ENCODE results near the gene CNIH1. TPM values are rescaled to one million over a fixed set of nuclear protein-coding genes. Genes with fewer than 3 reads are reported as not detected.
A peak's percentile ranks its signal among the peaks of the same experiment; 100 is the strongest.

CNIH1 gene
- total RNA-seq, 1 experiment from 2014 or later: 149 TPM

DNA sequence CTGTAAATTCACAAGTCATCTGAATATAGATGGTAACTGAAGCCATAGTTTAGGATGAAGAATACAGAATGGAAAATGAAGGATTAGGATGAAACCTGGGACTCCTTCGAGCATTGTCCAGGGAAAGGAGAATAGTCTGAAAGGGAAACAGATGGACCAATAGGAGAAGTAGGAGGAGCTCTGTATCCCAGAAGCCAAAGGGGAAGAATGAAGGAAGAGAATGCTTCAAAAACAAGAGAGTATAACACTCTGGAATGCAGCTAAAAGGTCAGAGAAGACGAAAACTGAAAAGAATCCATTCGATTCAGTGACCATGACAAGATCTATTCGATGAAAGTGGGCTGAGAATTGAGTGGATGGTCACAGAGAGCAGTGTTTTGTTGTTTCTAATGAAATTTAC lies 46.6 kb upstream of the CNIH1 start:
- Histone ChIP-seq H3K79me2 (ENCODE audit: insufficient read depth, low read length) (peaks cover 58% of the 10 kb centered on the region), H3K4me3 (replicated peaks in 1 of 2; ENCODE audit: low read depth in 1 of 2, low read length in 2 of 2) (peak overlapping the region; percentile 87 to 94), H3K27me3 (ENCODE audit: insufficient read depth, low read length) (no peaks in the 10 kb centered on the region), H4K20me1 (ENCODE audit: insufficient read depth) (0 out of 2 replicates have a peak, but pooled peaks cover 4% of the 10 kb centered on the region), H3K9ac (ENCODE audit: low read length) (peak overlapping the region; percentile 81), H3K4me1 (ENCODE audit: control insufficient read depth in 1 of 2, insufficient read depth in 2 of 2, low read length in 2 of 2) (peaks cover 16 to 28% of the 10 kb centered on the region in 2 experiments), H3K9me3 (ENCODE audit: control insufficient read depth in 1 of 2, insufficient read depth in 1 of 2, low read depth in 1 of 2, low read length in 2 of 2) (no peaks in the 10 kb centered on the region), H3K4me2 (ENCODE audit: low read length) (peak overlapping the region; percentile 87), H3K36me3 (ENCODE audit: control insufficient read depth in 1 of 2, insufficient read depth in 2 of 2, low read length in 2 of 2) (peaks cover 0 to 8% of the 10 kb centered on the region in 2 experiments; a peak in 3 of 4 replicates), H3K9me2 (ENCODE audit: insufficient read depth) (no peaks in the 10 kb centered on the region), H2AFZ (ENCODE audit: low read depth, low read length, poor library complexity, severe bottlenecking) (no peak overlapping the region), H3K27ac (ENCODE audit: low read depth, low read length) (peak overlapping the region; percentile 96)
- TF ChIP-seq EGR1 (IDR thresholded peaks at IDR 0.05; ENCODE audit: low read depth) (no peak), CEBPB (IDR thresholded peaks at IDR 0.05; ENCODE audit: low read depth) (no peak), TCF7L2 (IDR thresholded peaks at IDR 0.05; ENCODE audit: borderline replicate concordance, extremely low read depth, insufficient read depth, insufficient read length) (no peak), POLR2AphosphoS5 (IDR thresholded peaks at IDR 0.05; ENCODE audit: low read depth, low read length) (no peak), ELF1 (IDR thresholded peaks at IDR 0.05; ENCODE audit: borderline replicate concordance, low read depth) (no peak), SRF (IDR thresholded peaks at IDR 0.05; ENCODE audit: low read depth) (no peak), ATF3 (IDR thresholded peaks at IDR 0.05) (no peak), ZNF274 (IDR thresholded peaks at IDR 0.05; ENCODE audit: low read depth, low read length) (no peak), YY1 (IDR thresholded peaks at IDR 0.05; ENCODE audit: extremely low read depth, insufficient replicate concordance, low read depth, low read length) (no peak), SIN3A (IDR thresholded peaks at IDR 0.05; ENCODE audit: low read depth) (no peak), CBX3 (IDR thresholded peaks at IDR 0.05; ENCODE audit: low read depth) (no peak), RAD21 (IDR thresholded peaks at IDR 0.05; ENCODE audit: low read depth) (no peak)
- TF ChIP-seq, protein P1, sequence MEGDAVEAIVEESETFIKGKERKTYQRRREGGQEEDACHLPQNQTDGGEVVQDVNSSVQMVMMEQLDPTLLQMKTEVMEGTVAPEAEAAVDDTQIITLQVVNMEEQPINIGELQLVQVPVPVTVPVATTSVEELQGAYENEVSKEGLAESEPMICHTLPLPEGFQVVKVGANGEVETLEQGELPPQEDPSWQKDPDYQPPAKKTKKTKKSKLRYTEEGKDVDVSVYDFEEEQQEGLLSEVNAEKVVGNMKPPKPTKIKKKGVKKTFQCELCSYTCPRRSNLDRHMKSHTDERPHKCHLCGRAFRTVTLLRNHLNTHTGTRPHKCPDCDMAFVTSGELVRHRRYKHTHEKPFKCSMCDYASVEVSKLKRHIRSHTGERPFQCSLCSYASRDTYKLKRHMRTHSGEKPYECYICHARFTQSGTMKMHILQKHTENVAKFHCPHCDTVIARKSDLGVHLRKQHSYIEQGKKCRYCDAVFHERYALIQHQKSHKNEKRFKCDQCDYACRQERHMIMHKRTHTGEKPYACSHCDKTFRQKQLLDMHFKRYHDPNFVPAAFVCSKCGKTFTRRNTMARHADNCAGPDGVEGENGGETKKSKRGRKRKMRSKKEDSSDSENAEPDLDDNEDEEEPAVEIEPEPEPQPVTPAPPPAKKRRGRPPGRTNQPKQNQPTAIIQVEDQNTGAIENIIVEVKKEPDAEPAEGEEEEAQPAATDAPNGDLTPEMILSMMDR (IDR thresholded peaks at IDR 0.05 in 2 of 3, conservative IDR thresholded peaks at IDR 0.05 in 1 of 3; ENCODE audit: borderline replicate concordance in 1 of 3, insufficient read depth in 1 of 3, low read depth in 2 of 3, low read length in 2 of 3): no peak
- TF ChIP-seq, protein P2, sequence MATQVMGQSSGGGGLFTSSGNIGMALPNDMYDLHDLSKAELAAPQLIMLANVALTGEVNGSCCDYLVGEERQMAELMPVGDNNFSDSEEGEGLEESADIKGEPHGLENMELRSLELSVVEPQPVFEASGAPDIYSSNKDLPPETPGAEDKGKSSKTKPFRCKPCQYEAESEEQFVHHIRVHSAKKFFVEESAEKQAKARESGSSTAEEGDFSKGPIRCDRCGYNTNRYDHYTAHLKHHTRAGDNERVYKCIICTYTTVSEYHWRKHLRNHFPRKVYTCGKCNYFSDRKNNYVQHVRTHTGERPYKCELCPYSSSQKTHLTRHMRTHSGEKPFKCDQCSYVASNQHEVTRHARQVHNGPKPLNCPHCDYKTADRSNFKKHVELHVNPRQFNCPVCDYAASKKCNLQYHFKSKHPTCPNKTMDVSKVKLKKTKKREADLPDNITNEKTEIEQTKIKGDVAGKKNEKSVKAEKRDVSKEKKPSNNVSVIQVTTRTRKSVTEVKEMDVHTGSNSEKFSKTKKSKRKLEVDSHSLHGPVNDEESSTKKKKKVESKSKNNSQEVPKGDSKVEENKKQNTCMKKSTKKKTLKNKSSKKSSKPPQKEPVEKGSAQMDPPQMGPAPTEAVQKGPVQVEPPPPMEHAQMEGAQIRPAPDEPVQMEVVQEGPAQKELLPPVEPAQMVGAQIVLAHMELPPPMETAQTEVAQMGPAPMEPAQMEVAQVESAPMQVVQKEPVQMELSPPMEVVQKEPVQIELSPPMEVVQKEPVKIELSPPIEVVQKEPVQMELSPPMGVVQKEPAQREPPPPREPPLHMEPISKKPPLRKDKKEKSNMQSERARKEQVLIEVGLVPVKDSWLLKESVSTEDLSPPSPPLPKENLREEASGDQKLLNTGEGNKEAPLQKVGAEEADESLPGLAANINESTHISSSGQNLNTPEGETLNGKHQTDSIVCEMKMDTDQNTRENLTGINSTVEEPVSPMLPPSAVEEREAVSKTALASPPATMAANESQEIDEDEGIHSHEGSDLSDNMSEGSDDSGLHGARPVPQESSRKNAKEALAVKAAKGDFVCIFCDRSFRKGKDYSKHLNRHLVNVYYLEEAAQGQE (IDR thresholded peaks at IDR 0.05; ENCODE audit: low read depth): no peak
- DNase-seq (ENCODE audit: low read depth, low spot score): no peak
- ChIA-PET POLR2A (interaction anchor here (3.6 kb wide), 1 partner anchor 22 kb away, joined by 16 read pairs; the partner anchor contains the start of gene CGRRF1), CTCF (interaction anchor here (0.7 to 1.5 kb wide), 6 partner anchors 16 to 318 kb away, joined by 3 to 4 read pairs (median 3); partner anchors contain the start of gene CGRRF1), RAD21 (ENCODE audit: low non-redundant PET in 1 of 2, low total read pairs in 2 of 2, uncharacterized antibody in 2 of 2, unreplicated experiment in 2 of 2) (interaction anchor here in 1 of 2 experiments (0.6 kb wide), 1 partner anchor 76 kb away, joined by 4 read pairs; no protein-coding TSS in a partner anchor)
- BruUV-seq (replicated peaks): TSS peak; percentile 48
- peak; percentile 55 for ATAC-seq
- intact Hi-C loops (cut with micrococcal nuclease): loop anchor here (5.0 kb wide), 1 partner anchor 285 kb away; no protein-coding TSS in a partner anchor
